ENCODE results near the gene FIGNL2. TPM values are rescaled to one million over a fixed set of nuclear protein-coding genes. Genes with fewer than 3 reads are reported as not detected.
"Not testable (repeated sequence)": the region's sequence is repeated elsewhere in the genome, so short reads cannot be mapped to it uniquely, and the experiment has no call there.

FIGNL2 gene
- total RNA-seq, 4 donors from 2014 or later: 0.16 to 0.40 (median 0.32) TPM

DNA sequence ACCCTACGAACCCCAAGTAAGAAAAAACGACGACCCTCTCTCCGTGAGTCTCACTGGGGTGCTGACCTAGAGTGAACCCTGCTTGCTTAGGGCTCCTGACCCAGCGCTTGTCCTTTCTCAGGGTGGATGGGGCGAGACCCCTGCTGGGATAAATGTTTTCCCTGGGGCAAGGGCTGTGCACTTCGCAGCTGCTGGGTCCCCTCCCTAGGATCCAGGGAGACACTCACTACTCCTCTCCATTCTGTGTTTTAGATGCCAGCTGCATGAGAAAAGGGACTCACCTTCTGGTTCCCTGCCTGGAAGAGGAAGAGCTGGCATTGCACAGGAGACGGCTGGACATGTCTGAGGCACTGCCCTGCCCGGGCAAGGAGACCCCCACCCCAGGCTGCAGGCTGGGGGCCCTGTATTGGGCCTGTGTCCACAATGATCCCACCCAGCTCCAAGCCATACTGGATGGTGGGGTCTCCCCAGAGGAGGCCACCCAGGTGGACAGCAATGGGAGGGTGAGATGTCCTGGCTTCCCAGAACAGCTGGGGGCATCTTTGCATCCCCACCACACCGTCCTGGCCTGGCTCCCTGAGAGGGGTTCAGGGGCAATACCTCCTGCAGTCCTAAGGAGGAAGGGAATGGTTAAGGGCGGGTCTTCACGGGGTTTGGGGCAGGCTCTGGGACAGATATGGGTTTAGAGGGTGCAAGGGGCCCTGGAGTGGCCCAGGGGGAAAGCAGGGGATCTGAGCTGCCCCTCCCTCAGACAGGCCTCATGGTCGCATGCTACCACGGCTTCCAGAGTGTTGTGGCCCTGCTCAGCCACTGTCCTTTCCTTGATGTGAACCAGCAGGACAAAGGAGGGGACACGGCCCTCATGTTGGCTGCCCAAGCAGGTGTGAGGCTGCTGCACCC lies 40.0 kb upstream of the FIGNL2 start:
- Histone ChIP-seq H3K9me3 (no peaks in the 10 kb centered on the region), H3K36me3 (no peaks in the 10 kb centered on the region), H3K27ac (no peak overlapping the region), H3K27me3 (no peaks in the 10 kb centered on the region), H3K4me1 (peaks cover 15% of the 10 kb centered on the region), H3K4me3 (no peak overlapping the region)
- DNase-seq (ENCODE audit: low spot score in 2 of 2): no peak
- TF ChIP-seq EP300 (IDR thresholded peaks at IDR 0.05) (no peak), POLR2A (IDR thresholded peaks at IDR 0.05) (no peak), POLR2AphosphoS5 (IDR thresholded peaks at IDR 0.05) (no peak)
- TF ChIP-seq, protein P1, sequence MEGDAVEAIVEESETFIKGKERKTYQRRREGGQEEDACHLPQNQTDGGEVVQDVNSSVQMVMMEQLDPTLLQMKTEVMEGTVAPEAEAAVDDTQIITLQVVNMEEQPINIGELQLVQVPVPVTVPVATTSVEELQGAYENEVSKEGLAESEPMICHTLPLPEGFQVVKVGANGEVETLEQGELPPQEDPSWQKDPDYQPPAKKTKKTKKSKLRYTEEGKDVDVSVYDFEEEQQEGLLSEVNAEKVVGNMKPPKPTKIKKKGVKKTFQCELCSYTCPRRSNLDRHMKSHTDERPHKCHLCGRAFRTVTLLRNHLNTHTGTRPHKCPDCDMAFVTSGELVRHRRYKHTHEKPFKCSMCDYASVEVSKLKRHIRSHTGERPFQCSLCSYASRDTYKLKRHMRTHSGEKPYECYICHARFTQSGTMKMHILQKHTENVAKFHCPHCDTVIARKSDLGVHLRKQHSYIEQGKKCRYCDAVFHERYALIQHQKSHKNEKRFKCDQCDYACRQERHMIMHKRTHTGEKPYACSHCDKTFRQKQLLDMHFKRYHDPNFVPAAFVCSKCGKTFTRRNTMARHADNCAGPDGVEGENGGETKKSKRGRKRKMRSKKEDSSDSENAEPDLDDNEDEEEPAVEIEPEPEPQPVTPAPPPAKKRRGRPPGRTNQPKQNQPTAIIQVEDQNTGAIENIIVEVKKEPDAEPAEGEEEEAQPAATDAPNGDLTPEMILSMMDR (IDR thresholded peaks at IDR 0.05): no peak
- 70% methylated on average over 7 of the region's 15 CpGs for WGBS

DNA sequence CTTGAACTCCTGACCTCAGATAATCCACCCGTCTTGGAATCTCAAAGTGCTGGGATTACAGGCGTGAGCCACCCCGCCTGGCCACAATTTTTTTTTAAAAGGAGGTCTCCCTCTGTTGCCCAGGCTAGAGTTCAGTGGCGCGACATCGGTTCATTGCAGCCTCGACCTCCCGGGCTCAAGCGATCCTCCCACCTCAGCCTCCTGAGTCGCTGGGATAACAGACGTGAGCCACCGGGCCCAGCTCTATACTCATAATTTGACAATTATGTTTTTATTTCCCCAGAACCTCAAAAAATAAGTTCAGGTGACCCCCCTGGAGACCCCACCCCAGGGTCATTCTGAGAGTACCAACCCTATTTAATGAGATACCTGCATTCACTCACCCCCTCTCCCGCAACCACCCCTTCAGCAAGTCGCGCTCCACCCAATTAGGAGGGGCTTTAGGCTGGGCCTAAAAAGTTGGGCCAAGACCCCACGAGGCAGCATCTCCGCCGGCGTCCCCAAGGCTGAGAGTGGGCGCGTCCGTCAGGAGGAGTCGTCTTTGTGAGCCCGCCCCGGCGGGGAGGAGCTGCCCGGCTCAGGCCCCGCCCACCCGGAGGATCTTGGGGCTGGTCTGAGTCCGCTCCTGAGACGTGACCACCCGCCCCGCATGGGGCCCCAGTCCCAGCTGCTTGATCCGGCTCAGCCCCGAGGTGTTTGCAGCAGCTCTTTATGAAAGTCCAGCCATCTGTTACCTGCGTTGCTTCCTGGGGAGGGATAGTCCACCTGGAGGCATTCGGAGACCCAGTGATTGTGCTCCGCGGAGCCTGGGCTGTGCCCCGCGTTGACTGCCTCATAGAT lies 39.2 kb upstream of the FIGNL2 start, which contains the start of gene ANKRD33:
ANKRD33 (plus strand) TSS at position 628 of the 840 bp plus-strand sequence; CDS start at position 712, 84 bp downstream.
- no peak for TF ChIP-seq POLR2AphosphoS5 (IDR thresholded peaks at IDR 0.05)
- no peak for TF ChIP-seq POLR2A (IDR thresholded peaks at IDR 0.05)
- TF ChIP-seq, protein P1 (IDR thresholded peaks at IDR 0.05): no peak
- TF ChIP-seq EP300 (IDR thresholded peaks at IDR 0.05): no peak
- H3K27me3 ChIP-seq: no peaks in the 10 kb centered on the region
- DNase-seq (ENCODE audit: low spot score in 2 of 2): peak; percentile 32 to 78
- no peaks in the 10 kb centered on the region for H3K36me3 ChIP-seq
- no peaks in the 10 kb centered on the region for H3K9me3 ChIP-seq
- WGBS: 56% methylated on average over 29 of the region's 41 CpGs
- H3K27ac ChIP-seq: no peak within 1 kb of the TSS
- H3K4me3 ChIP-seq: no peak within 1 kb of the TSS
- H3K4me1 ChIP-seq: peaks cover 15% of the 10 kb centered on the region

DNA sequence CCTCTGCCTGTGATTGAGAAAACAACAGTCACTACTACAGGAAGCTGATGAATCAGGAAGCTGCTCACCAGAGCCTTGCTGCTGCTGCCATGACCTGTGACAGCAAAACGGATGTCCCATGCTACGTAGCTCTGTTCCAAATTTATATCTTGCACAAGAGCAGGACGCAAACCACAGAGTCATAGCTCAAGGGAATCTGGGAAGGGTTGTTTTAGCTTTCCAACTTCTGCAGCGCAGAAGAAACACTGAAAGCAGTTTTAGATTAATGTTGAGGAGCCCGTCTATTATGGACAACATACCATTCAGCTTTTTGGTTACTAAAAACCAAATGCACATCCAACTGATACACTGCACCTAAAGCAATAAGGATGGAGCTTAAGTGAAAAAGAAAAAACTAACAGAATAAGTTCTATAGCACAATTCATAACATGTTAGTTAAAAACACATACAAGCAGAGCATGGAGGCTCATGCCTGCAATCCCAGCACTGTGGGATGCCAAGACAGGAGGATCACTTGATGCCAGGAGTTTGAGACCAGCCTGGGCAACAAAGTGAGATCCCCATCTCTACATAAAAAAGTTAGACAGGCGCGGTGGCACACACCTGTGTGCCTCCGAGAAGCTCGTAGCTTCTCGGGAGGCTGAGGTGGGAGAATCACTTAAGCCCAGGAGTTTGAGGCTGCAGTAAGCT lies 37.6 kb upstream of the FIGNL2 start:
- WGBS: 55% methylated on average over 10 of the region's 10 CpGs
- Histone ChIP-seq H3K4me1 (peaks cover 15% of the 10 kb centered on the region), H3K27me3 (no peaks in the 10 kb centered on the region), H3K9me3 (no peaks in the 10 kb centered on the region), H3K27ac (peak overlapping the region; percentile 20), H3K36me3 (no peaks in the 10 kb centered on the region), H3K4me3 (no peak overlapping the region)
- TF ChIP-seq, protein P1 (IDR thresholded peaks at IDR 0.05): no peak
- peak; percentile 73 to 92 (median 86) for TF ChIP-seq POLR2AphosphoS5 (IDR thresholded peaks at IDR 0.05)
- DNase-seq (ENCODE audit: low spot score in 2 of 2): peak; percentile 86 to 89

DNA sequence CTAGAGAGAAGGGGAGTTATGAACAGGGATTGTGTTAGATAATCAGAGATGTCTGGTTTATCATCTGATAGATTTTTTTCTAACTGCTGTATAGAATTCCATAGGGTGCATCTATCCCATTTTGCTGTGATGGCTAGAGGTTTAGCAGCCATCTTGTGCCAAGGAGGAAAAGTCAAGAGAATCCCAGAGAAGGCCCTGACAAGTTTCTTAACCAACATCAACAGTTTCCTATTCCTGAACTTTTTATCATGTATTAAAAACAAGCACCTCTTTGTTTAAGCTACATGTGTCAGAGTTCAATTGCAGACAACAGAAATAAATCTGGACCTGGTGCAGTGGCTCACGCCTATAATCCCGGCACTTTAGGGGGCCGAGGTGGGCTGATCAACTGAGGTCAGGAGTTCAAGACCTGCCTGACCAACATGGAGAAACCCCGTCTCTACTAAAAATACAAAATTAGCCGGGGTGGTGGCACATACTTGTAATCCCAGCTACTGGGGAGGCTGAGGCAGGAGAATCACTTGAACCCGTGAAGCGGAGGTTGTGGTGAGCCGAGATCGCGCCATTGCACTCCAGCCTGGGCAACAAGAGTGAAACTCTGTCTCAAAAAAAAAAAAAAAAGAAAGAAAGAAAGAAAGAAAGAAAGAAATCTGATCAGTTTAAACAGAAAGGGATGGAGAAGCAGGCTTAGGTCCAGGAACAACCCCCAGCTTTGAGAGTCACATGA lies 36.9 kb upstream of the FIGNL2 start:
- H3K9me3 ChIP-seq, H3K27me3 ChIP-seq, H3K36me3 ChIP-seq, H3K27ac ChIP-seq, H3K4me3 ChIP-seq: not testable (repeated sequence)
- peaks cover 15% of the 10 kb centered on the region for H3K4me1 ChIP-seq
- peak; percentile 48 to 54 for DNase-seq (ENCODE audit: low spot score in 2 of 2)
- 81% methylated on average over 10 of the region's 10 CpGs for WGBS

DNA sequence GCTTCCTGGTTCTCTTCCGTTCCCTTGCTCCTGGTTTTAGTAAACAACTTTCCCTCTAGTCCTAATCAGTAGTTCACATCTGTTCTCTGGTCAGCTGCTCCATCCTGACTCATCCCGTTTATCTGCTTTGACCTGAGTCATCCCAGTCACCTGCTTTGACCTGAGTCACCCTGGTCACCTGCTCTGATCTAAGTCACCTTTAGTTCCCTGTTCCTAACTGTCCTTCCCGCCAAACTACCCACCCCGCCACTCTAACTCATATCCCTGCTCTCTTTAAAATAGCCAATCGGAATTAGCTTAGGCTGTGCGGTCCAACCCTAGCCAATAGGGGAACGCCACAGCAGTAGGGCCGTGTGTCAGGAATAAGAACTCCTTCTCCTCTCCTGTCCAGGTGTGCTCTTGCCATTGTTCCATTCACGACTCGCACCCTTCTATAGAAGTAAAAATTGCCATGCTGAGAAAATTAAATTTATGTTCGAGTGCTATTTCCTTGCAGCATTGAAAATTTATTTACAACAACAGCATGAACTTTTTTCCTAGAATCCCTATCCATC lies 36.2 kb upstream of the FIGNL2 start:
- no peak overlapping the region for H3K27ac ChIP-seq
- peaks cover 15% of the 10 kb centered on the region for H3K4me1 ChIP-seq
- TF ChIP-seq POLR2A (IDR thresholded peaks at IDR 0.05) (no peak), EP300 (IDR thresholded peaks at IDR 0.05) (no peak), POLR2AphosphoS5 (IDR thresholded peaks at IDR 0.05) (no peak)
- TF ChIP-seq, protein P1 (IDR thresholded peaks at IDR 0.05): no peak
- WGBS: 86% methylated on average over 11 of the region's 11 CpGs
- H3K36me3 ChIP-seq: no peaks in the 10 kb centered on the region
- H3K4me3 ChIP-seq: no peak overlapping the region
- no peaks in the 10 kb centered on the region for H3K9me3 ChIP-seq
- no peaks in the 10 kb centered on the region for H3K27me3 ChIP-seq
- DNase-seq (ENCODE audit: low spot score in 2 of 2): peak; percentile 47 to 63
